ENCODE measurements around the gene PRADC1.

Gene PRADC1

DNA sequence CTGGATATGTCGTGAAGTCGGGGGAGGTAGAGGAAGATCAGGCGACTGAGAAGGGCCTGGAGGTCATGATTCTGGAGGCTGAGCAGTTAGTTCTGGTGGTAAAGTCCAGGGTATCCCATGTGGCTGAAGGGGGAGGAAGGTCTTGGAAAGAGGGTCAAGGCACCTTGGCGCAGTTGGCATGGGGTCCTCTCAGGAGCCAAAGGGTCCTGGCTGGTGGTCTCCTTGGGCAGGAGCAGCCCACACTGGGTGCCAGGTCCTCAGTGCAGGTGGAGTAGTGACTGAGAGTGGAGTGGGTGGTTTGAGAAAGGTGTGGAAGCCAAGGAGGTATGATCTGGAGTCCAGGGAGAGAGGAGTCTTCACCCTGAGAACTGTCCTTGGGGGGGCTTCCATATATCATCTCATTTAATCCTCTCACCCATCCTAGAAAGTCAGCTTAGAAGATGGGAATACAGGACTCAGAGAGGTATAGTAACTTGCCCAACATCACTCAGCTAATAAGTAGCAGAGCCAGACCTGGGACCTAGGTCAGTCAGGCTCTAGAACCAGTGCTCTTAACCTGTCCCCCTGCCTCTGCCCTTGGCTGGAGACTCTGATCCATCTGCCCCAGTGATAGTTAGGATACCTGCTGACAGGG is 26.8 kb upstream of the PRADC1 start:
- Histone ChIP-seq H3K27me3 (no peaks in the 10 kb centered on the region), H3K4me3 (ENCODE audit: low read depth in 1 of 2, low read length in 1 of 2) (no peak overlapping the region), H3K36me3 (peaks cover 5% of the 10 kb centered on the region), H3K9me3 (no peaks in the 10 kb centered on the region), H3K27ac (no peak overlapping the region), H3K4me1 (ENCODE audit: control insufficient read depth in 1 of 2, insufficient read depth in 1 of 2, low read depth in 1 of 2, low read length in 1 of 2) (no peaks in the 10 kb centered on the region)
- TF ChIP-seq, protein P1, sequence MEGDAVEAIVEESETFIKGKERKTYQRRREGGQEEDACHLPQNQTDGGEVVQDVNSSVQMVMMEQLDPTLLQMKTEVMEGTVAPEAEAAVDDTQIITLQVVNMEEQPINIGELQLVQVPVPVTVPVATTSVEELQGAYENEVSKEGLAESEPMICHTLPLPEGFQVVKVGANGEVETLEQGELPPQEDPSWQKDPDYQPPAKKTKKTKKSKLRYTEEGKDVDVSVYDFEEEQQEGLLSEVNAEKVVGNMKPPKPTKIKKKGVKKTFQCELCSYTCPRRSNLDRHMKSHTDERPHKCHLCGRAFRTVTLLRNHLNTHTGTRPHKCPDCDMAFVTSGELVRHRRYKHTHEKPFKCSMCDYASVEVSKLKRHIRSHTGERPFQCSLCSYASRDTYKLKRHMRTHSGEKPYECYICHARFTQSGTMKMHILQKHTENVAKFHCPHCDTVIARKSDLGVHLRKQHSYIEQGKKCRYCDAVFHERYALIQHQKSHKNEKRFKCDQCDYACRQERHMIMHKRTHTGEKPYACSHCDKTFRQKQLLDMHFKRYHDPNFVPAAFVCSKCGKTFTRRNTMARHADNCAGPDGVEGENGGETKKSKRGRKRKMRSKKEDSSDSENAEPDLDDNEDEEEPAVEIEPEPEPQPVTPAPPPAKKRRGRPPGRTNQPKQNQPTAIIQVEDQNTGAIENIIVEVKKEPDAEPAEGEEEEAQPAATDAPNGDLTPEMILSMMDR (IDR thresholded peaks at IDR 0.05), result no peak

DNA sequence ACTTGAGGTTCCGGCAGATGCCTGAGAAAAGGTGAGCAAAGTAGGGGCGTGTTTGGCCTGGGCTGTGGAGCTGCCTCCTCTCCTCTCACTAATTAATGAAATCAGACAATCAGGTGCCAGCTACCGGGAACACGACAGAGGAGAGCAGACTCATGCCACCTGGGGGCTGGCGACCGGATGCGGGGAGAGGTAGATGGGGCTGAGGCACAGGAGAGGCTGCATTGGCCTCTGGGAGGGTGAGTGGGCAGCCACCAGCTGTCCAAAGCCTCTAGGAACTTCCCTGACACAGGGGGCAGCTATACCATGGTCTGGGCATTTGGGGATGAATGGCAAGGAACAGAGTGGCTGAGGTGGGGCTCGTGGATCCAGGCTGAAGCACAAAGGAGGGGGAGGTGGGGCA is 26.2 kb upstream of the PRADC1 start:
- Histone ChIP-seq H3K4me1 (ENCODE audit: control insufficient read depth in 1 of 2, insufficient read depth in 1 of 2, low read depth in 1 of 2, low read length in 1 of 2) (no peaks in the 10 kb centered on the region), H3K4me3 (ENCODE audit: low read depth in 1 of 2, low read length in 1 of 2) (no peak overlapping the region), H3K9me3 (no peaks in the 10 kb centered on the region), H3K27me3 (no peaks in the 10 kb centered on the region), H3K27ac (no peak overlapping the region), H3K36me3 (peaks cover 10% of the 10 kb centered on the region)
- TF ChIP-seq, protein P1 (IDR thresholded peaks at IDR 0.05), result no peak

DNA sequence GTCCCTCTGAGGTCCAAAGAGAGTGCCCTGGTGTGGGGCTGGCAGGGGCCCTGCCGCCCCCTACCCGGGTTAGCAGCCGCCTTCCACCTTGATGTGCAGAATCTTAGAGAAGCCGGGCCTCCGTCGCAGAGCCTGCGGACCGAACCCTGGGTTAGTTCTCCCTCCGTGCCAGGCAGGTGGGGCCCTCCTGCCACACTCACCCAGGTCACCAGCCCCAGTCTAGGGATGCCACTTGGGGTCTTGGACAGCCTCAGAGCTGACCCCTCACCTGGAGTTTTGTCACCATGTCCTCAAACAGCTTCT is 25.8 kb upstream of the PRADC1 start:
- H3K4me1 ChIP-seq (ENCODE audit: control insufficient read depth in 1 of 2, insufficient read depth in 1 of 2, low read depth in 1 of 2, low read length in 1 of 2), result no peaks in the 10 kb centered on the region

DNA sequence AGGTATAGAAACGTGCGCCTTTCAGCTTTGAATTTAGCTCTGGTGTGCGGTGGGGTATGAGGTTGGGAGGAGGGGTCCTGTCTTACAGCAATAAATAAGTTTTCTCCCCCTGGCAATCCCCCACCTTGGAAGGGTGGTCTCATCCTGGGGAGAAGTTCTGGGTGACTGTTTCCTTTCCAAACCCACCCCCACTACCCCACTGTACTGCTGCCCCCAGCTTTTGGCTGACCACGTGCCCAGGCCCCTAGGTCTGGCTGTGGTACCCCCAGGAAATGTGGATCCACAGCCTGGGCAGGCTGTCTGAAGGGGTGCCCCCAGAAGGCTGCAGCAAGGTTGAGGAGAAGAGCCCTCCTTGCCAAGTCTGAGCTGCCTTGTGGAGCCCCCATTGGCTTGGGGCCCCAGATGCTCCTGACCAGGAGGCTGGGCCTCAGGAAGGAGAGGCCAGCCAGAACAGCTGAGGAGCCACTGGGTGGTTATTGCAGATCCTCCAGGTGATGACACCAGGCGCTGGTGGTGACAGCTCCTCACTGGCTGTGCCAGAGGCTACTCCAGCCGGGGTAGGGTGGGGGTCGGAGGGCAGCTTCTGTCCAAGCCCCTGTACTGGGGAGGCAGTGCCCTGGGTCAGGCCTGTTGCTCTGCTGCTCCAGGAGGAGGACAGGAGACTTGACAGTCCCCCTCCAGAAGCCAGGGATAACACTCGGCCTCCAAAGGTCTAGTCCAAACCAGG is 25.3 kb upstream of the PRADC1 start:
- H3K4me1 ChIP-seq (ENCODE audit: control insufficient read depth in 1 of 2, insufficient read depth in 1 of 2, low read depth in 1 of 2, low read length in 1 of 2), result no peaks in the 10 kb centered on the region
- TF ChIP-seq, protein P1 (IDR thresholded peaks at IDR 0.05), result no peak
- H3K27ac ChIP-seq, result no peak overlapping the region
- H3K36me3 ChIP-seq, result peaks cover 20% of the 10 kb centered on the region
- no peaks in the 10 kb centered on the region for H3K9me3 ChIP-seq
- H3K27me3 ChIP-seq, result no peaks in the 10 kb centered on the region
- H3K4me3 ChIP-seq (ENCODE audit: low read depth in 1 of 2, low read length in 1 of 2), result no peak overlapping the region

More for the DNA sequence above, 25.8 kb upstream of the PRADC1 start:
- Histone ChIP-seq H3K27ac (no peak overlapping the region), H3K4me3 (ENCODE audit: low read depth in 1 of 2, low read length in 1 of 2) (no peak overlapping the region), H3K36me3 (peaks cover 14% of the 10 kb centered on the region), H3K27me3 (no peaks in the 10 kb centered on the region), H3K9me3 (no peaks in the 10 kb centered on the region)
- TF ChIP-seq, protein P1 (IDR thresholded peaks at IDR 0.05), result no peak

DNA sequence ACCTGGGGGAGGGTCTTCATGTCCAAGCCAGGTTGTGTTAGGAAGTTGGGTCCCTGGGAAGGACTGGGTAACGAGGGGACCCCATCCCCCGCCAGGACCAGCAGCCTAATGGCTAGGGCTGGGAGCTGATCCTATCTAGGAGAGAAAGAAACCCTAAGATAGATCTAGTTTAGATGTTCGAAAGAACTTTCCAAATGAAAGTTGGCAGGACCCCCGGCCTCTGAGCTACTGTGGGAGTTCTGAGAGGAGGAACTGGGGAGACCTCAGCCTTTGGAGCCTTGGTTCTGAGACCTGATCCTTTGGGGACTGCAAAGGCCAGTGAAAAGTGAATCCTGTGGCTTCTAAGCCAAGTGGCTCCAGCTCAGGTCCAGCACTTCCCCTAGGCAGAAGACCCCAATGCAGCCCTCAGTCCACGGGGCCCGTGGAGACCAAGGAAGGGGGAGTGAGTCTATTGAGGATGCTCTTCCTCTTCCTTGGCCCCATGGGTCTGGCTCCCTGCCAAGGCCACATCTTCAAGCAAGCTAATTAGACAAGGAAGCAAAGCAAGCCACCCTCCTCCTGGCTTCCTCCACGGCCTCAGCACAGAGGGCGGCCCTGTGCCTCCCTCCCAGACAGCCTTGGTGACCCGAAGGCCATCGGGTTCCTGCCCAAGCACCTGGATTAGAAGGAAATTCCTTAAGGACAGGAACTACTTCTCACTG is 24.5 kb upstream of the PRADC1 start:
- H3K36me3 ChIP-seq, result peaks cover 27% of the 10 kb centered on the region
- no peak overlapping the region for H3K4me3 ChIP-seq (ENCODE audit: low read depth in 1 of 2, low read length in 1 of 2)
- TF ChIP-seq, protein P1 (IDR thresholded peaks at IDR 0.05), result no peak
- H3K27ac ChIP-seq, result no peak overlapping the region
- H3K27me3 ChIP-seq, result no peaks in the 10 kb centered on the region
- H3K4me1 ChIP-seq (ENCODE audit: control insufficient read depth in 1 of 2, insufficient read depth in 1 of 2, low read depth in 1 of 2, low read length in 1 of 2), result no peaks in the 10 kb centered on the region
- no peaks in the 10 kb centered on the region for H3K9me3 ChIP-seq
